Ishikawa (cell line): Measurements from ENCODE around the gene CXCL6.

Experiments
- CEBPB ChIP-seq: IDR thresholded peaks from 2 replicates; pipeline ENCODE4 v1.6.1; 2012
- CREB1 ChIP-seq: IDR thresholded peaks from 2 replicates; pipeline ENCODE4 v1.6.1; 2012; ENCODE audit warnings: low read depth
- EP300 ChIP-seq: IDR thresholded peaks from 2 replicates; pipeline ENCODE4 v1.6.1; 2012; ENCODE audit warnings: borderline replicate concordance
- FOXM1 ChIP-seq: IDR thresholded peaks from 2 replicates; pipeline ENCODE4 v1.6.1; 2012; ENCODE audit warnings: low read depth, borderline replicate concordance
- MAX ChIP-seq: IDR thresholded peaks from 2 replicates; pipeline ENCODE4 v1.6.1; 2012
- RAD21 ChIP-seq: IDR thresholded peaks from 2 replicates; pipeline ENCODE4 v1.6.1; 2012; ENCODE audit warnings: low read depth
- REST ChIP-seq: IDR thresholded peaks from 2 replicates; pipeline ENCODE4 v1.6.1; 2012; ENCODE audit warnings: low read depth, mild to moderate bottlenecking
- TAF1 ChIP-seq: IDR thresholded peaks from 2 replicates; pipeline ENCODE4 v1.6.1; 2012; ENCODE audit warnings: low read depth, mild to moderate bottlenecking
- TCF12 ChIP-seq: IDR thresholded peaks from 2 replicates; pipeline ENCODE4 v1.6.1; 2012; ENCODE audit warnings: low read depth
- TEAD4 ChIP-seq: IDR thresholded peaks from 2 replicates; pipeline ENCODE4 v1.6.1; 2012
- USF1 ChIP-seq: IDR thresholded peaks from 2 replicates; pipeline ENCODE4 v1.6.1; 2012
- YY1 ChIP-seq: IDR thresholded peaks from 2 replicates; pipeline ENCODE4 v1.6.1; 2012; ENCODE audit warnings: low read depth
- ZBTB7A ChIP-seq: IDR thresholded peaks from 2 replicates; pipeline ENCODE4 v1.6.1; 2012; ENCODE audit warnings: low read depth

GRCh38 chr4:73860181-73860580 lies 23.7 kb downstream of the CXCL6 start:
- TF ChIP-seq YY1 (no peak), REST (no peak), CEBPB (no peak), TCF12 (no peak), TAF1 (no peak), MAX (no peak), EP300 (no peak), USF1 (no peak), RAD21 (no peak), CREB1 (no peak), FOXM1 (no peak), ZBTB7A (no peak), TEAD4 (no peak)
